Cardiac atrium fibroblast (primary cell): ENCODE data around the gene TSPAN16. TPM values are rescaled to one million over a fixed set of nuclear protein-coding genes. Genes with fewer than 3 reads are reported as not detected.

ENCODE experiments used
- total RNA-seq: library from RNA; depleted of rRNA; stranded (reverse); fragments of >200 nt; gene quantifications from 2 replicates; pipeline ENCODE4 v1.2.3, GENCODE V29; 2015

The TSPAN16 gene
- not detected in 2 replicates for total RNA-seq

GRCh38 chr19:11295665-11296245, at the start of gene TSPAN16:
Gene TSPAN16, plus strand, starts transcription at chr19:11296160. Its CDS starts 138 bp downstream, at chr19:11296298.

DNA sequence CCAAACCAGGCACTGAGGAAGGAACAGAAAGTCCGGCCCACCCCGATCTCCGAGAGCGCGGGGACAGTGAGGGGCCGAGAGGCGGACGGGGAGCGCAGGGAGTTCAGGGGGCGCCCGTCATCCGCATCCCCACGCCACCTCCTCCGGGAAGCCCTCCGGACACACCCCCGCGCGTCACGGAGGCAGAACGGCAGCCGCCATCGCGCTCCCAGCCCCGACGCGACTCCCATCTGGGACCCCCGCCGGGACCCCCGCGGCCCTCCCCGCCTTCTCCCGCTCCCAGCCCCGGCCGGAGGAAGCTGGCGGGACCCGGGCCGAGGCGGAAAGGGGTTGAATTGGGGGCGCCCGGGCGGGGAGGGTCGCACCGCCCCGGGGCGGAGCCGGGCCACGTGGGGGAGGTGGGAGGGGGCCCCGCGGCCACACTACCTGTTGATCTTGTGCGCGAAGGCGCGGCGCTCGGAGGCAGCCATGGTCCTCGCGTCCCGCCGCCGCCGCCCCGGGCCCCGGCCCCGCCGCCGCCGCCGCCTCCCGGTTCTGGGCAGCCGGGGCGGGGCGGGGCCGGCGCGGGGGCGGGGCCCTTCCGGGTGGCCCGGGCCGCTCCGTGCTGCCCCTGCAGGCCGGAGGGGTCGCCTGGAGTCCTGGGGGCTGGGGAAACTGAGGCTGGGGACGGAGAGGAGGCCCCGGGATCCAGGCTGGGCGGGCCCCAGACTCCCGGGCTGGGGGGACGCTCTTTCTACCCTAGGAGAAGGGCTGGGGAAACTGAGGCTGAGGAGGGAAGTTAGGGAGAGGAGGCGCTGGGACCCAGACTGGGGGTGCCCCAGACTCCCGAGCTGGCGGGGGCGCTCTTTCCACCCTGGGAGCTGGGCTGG, 33.8 kb upstream of the TSPAN16 start, which contains the start of gene DOCK6:
Gene DOCK6 (minus strand): TSS at position 554 of the 869 bp plus-strand sequence. CDS start 84 bp downstream, at position 470.

DNA sequence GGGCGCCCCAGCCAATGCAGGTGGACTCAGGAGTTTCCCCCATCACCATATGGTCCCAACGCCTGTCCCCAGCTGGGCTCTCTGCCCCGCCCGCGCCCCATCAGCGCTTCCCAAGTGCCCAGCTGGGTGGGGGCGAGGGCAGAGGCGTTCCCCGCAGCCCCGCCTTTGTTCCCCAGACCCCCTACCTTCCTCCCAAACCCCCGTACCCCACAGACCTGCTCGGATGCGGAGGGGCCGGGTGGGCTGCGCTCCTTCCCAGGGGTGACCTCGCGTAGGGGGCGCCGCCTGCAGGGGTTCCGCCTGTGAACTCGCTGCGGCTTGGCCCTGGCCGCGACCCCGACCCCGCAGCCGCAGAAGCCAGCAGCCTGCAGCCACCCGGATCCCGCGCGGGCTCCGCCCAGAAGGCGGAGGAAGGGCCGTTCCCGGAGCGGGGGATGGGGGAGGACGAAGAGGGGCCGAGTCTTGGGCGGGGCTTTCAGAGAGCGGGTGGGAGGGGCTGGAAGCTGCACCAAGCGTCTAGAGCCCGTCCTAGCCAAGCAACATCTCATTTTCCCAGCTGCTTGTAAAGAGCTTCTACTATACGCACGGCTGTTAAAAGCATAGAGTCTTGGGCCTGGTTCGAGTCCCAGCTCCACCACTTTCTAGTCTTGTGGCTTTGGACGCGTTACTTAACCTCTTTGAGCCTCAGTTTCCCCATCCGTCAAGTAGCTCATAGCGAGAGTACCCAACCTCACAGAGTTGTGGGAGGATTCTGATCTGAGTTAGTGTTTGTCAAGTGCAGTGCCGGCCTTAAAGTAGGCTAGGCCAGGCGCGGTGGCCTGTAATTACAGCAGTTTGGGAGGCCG, 43.5 kb downstream of the TSPAN16 start, which contains the start of gene RAB3D:
Gene RAB3D (minus strand): TSS at position 404 of the 845 bp plus-strand sequence. CDS start 2,258 bp downstream, outside the sequence.

GRCh38 chr19:11346104-11346940, 50.4 kb downstream of the TSPAN16 start, which contains the start of the genes CCDC159 and TMEM205:
Gene CCDC159, plus strand, starts transcription at chr19:11346519. Its CDS starts 88 bp downstream, at chr19:11346607.
Gene TMEM205, minus strand, starts transcription at chr19:11346268. Its CDS starts 649 bp downstream, at chr19:11345619.

DNA sequence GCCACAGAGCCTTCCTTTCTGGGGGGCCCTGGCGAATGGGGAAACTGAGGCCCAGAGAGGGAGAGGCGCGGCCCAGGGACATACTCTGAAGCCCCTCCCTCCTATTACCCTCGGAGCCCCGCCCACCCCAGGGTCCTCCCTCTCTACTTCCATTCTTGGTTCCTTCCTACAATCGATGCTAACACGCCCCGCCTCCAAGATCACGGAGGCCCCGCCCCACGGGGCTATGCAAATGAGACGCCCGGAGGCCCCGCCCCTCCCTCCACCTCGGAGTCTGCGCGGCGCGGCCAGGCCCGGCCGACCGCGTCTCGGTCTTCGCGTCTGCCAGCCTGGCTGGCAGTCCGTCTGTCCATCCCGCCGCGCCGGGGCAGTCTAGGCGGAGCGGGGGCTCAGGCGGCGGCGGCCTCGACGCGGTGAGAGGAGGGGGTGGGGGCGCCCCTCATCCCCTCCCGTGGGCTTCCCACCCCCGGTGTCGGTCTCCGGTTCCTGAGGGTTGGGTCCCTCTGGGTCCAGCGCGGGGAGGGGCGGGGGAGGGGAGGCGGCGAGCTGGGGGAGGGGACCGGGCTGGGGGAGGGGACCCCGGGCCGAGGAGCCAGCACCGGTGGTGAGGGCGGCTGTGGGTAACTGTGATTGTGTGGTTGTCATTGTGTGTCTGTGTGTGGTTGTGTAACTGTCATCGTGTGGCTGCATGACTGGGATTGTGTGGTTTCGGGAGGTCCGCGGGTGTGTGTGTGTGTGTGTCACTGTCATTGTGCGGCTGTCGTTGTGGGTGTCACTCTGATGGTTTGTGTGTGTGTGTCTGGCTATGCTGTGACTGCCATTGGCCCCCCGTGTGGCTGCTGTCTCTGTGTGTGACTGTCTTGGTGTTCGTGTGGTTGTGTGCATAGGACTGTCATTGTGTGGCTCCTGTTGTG, 59.5 kb downstream of the TSPAN16 start, which contains the start of gene PLPPR2:
Gene PLPPR2 (plus strand): TSS at position 273 of the 914 bp plus-strand sequence. CDS start 2,242 bp downstream, outside the sequence.

Other genes with a start within 250 kb of the TSPAN16 start
- gene LDLR, start 206.7 kb upstream of the TSPAN16 start, total RNA-seq = 199 and 240 TPM in 2 replicates
- 5.0 and 13.5 TPM in 2 replicates for gene SPC24, start 140.4 kb upstream of the TSPAN16 start, total RNA-seq
- gene KANK2, start 98.6 kb upstream of the TSPAN16 start, total RNA-seq = 157 and 175 TPM in 2 replicates
- gene ANGPTL8, start 56.5 kb upstream of the TSPAN16 start, total RNA-seq = not detected in 2 replicates
- 25.1 and 29.4 TPM in 2 replicates for gene DOCK6, start 33.6 kb upstream of the TSPAN16 start, total RNA-seq
- gene RAB3D, start 43.5 kb downstream of the TSPAN16 start, total RNA-seq = 16.4 and 25.6 TPM in 2 replicates
- 105 and 189 TPM in 2 replicates for gene TMEM205, start 50.1 kb downstream of the TSPAN16 start, total RNA-seq
- gene CCDC159, start 50.4 kb downstream of the TSPAN16 start, total RNA-seq = 7.6 and 8.1 TPM in 2 replicates
- gene PLPPR2, start 59.3 kb downstream of the TSPAN16 start, total RNA-seq = 54.5 and 59.3 TPM in 2 replicates
- 0.18 and 1.3 TPM in 2 replicates for gene SWSAP1, start 78.5 kb downstream of the TSPAN16 start, total RNA-seq
- 11.4 and 11.5 TPM in 2 replicates for gene EPOR, start 88.2 kb downstream of the TSPAN16 start, total RNA-seq
- 6.0 and 7.2 TPM in 2 replicates for gene RGL3, start 123.2 kb downstream of the TSPAN16 start, total RNA-seq
- gene ODAD3, start 139.0 kb downstream of the TSPAN16 start, total RNA-seq = 0.65 TPM in 1 of 2 replicates, not detected in the other
- gene PRKCSH, start 139.5 kb downstream of the TSPAN16 start, total RNA-seq = 247 and 249 TPM in 2 replicates
- gene ELAVL3, start 184.9 kb downstream of the TSPAN16 start, total RNA-seq = not detected in 2 replicates
- gene ZNF653, start 209.7 kb downstream of the TSPAN16 start, total RNA-seq = 3.1 and 14.4 TPM in 2 replicates
- 27.4 and 33.5 TPM in 2 replicates for gene ECSIT, start 233.0 kb downstream of the TSPAN16 start, total RNA-seq
- 3.2 and 3.6 TPM in 2 replicates for gene CNN1, start 242.7 kb downstream of the TSPAN16 start, total RNA-seq